ENCODE data around the gene C5orf15.

- TF ChIP-seq CTCF (conservative IDR thresholded peaks at IDR 0.05; ENCODE audit: low read depth, low read length) (no peak), EZH2 (IDR thresholded peaks at IDR 0.05; ENCODE audit: low read length, unreplicated experiment) (no peak), EZH2phosphoT487 (IDR thresholded peaks at IDR 0.05; ENCODE audit: borderline replicate concordance, low read length) (no peak)
These were observed 37.7 kb downstream of the C5orf15 start for GRCh38 chr5:133930813-133931090.
